GM19238 (cell line): Measurements from ENCODE around the gene PAPPA.

ENCODE experiments used
- DNase-seq: peaks from one replicate; pipeline ENCODE4 v3.0.0; 2011; ENCODE audit warnings: low spot score; ENCODE audit not compliant: insufficient read length

PAPPA gene

GRCh38 chr9:116381350-116381749 lies 227.8 kb downstream of the PAPPA start:
- no peak for DNase-seq

DNA sequence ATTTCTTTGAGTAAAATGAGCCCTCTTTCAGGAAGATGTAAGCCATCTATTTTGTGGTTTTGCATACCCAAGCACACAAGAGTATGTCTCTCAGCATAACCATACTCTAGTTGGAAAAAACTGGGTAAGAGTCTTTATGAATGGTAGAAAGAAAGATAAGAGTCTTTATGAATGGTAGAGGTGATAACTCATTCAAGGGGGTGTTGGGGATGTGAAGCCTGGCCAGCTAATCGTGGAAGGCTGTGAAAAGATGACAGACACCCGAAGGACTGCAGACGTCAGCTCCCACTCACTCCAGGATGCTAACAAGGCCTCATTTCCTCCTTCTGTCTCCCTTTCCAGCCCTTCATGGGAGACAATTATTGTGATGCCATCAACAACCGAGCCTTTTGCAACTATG lies 228.5 kb downstream of the PAPPA start:
- DNase-seq: no peak

DNA sequence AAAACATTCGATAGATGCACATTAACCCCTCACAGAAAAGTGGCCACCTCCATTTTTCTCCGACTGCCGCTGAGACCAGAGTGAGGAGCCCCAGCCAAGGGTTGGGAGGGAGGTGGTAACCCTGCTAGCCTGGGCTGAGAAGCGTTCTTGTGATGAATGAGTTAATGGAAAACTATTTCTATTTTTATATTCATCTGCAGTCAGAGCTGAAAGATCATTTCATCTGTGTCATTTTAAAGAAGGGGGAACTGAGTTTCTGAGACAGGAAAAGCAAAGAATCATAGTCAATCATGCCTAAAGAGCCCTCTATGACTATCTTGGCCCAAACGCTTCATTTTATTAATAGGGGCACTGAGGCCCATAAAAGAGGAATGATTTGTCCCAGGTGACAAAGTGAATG lies 229.5 kb downstream of the PAPPA start:
- no peak for DNase-seq

DNA sequence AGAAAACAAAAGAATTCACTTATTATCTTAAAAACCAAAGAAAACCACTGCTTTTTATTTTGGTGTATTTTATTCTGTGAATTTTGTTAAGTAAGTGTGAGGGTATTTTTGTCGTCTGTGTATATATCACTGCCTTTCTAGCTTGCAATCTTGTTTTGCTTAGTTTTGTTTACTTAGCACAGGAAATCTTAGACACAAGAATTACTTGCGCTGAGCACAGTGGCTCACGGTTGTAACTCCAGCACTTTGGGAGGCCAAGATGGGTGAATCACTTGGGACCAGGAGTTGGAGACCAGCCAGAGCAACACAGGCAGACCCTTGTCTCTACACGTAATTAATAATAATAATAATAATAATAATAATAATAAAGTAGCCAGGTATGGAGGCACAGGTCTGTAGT lies 230.3 kb downstream of the PAPPA start:
- DNase-seq: no peak

- DNase-seq: no peak
Measured at GRCh38 chr9:116387934-116388698, 234.5 kb downstream of the PAPPA start.

DNA sequence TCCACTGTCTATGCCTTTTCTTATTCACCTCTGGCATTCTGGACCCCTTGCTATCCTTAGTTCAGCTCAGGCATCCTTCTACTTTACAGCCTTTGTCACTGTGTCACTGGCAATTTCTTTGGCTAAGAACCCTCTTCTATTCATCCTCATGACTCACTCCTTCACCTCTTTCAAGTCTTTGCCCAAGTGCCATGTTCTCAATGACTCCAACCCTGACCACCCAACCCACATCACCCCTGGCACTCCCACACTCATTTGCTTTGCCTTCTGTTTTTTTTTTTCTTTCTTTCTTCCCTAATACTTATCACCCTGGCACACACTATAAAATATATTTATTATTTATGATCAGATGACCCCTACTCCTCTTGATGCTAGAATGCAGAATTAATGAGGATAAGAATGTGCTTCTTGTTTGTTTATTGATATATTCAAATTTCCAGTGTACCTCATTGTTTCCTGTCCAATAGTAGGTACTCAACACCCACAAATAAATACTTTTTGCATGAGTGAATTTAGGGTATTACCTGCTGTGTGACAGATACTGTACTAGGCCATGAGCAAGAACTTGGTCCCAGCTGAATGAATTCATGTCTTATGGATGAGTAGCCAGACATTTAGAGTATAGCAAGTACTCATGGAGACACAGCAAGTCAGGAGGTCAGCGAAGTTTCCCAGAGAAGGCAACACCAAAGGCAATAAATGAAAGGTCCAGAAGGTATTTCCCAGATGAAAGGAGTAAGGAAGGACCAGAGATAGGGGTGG lies 236.1 kb downstream of the PAPPA start:
- no peak for DNase-seq

- DNase-seq: no peak
Measured at GRCh38 chr9:116390303-116391228, 237.0 kb downstream of the PAPPA start.

GRCh38 chr9:116391306-116391900 lies 237.8 kb downstream of the PAPPA start:
- DNase-seq: no peak

GRCh38 chr9:116393198-116393597 lies 239.6 kb downstream of the PAPPA start:
- no peak for DNase-seq

GRCh38 chr9:116394070-116394469 lies 240.5 kb downstream of the PAPPA start:
- no peak for DNase-seq

GRCh38 chr9:116394894-116395698 lies 241.5 kb downstream of the PAPPA start:
- no peak for DNase-seq

DNA sequence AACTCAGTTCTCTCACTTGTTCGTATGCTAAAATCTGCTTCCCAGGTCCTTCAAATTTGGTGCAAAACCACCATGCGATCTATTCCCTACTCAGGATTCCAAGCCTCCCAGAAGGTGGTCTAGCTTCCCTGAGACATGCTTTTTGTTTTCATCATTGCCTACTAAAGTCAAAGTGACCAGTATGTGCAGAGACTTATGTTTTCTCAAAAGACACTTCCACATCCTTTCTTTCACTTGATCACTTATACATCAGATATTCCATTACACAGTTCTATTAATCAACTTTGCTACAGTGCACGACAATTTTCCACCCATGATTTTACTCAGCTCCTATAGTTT lies 242.1 kb downstream of the PAPPA start:
- DNase-seq: no peak

- no peak for DNase-seq
Measured at GRCh38 chr9:116403171-116403570, 249.6 kb downstream of the PAPPA start.

DNA sequence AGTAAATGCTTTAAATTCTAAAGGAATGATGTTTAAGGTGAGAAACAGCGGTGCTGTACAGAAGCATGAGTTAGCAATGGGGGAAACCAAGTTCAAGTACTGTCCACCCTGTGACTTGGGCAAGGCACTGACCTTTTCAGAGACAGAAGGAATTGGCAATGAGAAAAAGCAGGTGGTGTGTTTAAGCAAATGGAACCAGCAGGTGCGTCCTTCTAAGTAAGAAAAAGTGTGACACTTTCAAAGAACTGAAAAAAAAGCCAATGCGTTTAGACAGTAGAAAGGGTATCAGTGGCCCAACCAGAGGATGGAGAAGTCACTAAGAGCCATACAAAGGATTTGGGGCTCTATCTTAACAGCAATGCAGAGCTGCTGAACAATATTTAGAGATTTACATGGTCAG lies 250.6 kb downstream of the PAPPA start:
- no peak for DNase-seq

DNA sequence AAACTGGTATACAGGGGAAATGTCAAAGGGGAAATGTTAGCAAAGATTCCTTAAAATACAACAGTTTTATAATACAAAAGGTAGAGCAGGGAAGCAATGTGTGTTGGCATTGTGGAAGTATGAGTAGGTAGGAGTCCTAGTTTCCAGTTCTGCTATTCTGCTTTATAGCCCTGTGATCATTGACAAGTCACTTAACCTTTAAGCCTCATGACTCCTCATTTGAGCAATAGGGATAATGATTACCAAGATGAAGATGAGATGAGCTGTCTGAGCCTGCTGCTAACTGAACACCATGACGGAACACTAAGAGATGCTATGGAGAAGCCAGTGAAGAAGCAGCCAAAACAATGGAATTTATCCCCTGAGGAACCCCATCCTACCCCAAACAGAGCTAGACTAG lies 251.7 kb downstream of the PAPPA start:
- DNase-seq: no peak

DNA sequence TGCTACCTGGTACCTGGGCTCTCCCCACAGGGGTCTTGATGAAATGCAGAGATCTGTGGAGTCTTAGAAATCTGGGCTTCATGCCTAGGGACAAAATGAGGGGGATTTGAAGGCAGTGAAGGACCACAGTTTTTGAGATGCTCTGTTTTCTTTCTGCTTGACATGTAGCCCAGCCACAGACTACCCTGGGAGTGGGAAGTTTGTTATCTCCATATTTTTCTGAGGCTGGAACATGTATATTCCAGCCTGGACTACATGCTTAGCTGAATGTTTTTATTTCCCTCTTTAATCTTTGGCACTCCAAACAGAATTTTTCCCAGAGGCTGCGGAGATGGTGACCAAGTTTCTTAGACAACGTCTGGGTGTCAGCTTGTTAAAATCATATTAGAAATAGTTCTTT lies 252.9 kb downstream of the PAPPA start:
- no peak for DNase-seq

- no peak for DNase-seq
Measured at GRCh38 chr9:116409129-116409528, 255.5 kb downstream of the PAPPA start.

DNA sequence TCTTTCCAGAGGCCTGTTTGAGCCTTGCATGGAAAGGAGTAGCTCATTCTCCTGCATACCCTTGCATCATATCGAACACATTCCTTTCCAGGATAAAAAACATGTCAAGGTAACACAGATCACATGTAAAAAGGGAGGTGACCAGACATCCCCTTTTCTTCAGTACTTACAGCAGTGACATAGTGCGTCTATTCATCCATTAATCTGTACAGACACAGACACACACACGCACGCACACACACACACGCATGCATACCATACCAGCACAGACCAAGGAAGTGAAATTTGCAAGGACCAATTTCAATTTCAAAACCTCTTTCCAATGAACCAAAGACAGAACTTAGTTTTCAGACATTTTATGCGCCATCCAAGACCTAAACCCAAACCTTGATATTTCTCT lies 256.0 kb downstream of the PAPPA start:
- no peak for DNase-seq

GRCh38 chr9:116411506-116411905 lies 257.9 kb downstream of the PAPPA start:
- no peak for DNase-seq

DNA sequence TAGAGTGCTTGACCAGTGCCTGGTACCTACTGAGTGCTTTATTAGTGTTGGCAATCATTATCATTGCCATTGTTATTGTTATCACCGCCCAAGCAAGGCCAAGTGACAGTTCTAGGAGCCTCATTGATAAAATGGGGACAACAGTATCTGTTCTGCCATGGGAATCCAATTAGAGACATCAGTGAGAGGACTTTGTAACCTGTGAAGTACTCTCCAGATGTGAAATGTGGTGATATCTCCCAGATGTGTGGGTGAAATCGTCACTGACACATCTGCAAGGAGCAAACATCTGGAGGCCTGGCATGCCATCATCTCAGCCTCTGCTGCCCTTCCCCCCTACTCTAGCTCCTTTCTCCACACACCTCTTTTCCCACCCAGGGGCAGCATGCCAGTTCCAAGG lies 260.8 kb downstream of the PAPPA start:
- no peak for DNase-seq

DNA sequence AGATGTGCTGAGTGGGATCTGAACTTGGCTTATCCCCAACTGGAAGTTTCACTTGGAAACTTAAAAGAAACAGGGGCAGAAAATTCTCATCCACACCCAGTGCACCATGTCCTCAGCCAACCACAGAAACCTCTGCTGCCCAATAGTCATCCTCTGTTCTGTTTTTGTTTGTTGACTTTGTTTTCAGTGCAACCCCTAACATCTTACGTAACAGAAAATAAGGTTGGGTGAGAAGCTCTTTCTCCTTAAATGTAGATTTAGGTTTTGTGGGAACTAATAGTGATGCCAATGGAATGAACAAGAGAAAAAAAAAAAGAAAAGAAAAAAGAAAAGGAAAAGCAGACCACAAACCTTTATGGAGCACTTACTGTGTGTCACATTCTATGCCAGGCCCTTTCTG lies 262.8 kb downstream of the PAPPA start:
- no peak for DNase-seq
